Upper lobe of left lung (tissue), 6 donors: Measurements from ENCODE around the gene RHEB. TPM values are rescaled to one million over a fixed set of nuclear protein-coding genes. Genes with fewer than 3 reads are reported as not detected.

Experiments
- ATAC-seq, 2 donors: fragments of 200-7000 bp; cut with Tn5 transposase; one replicate each; pipeline ENCODE4 v1.9.1; 2022; ENCODE audit warnings: mild to moderate bottlenecking in 2 of 2, moderate library complexity in 2 of 2; ENCODE audit not compliant: low FRiP score in 2 of 2
- DNase-seq, 2 donors: peaks; one replicate each; pipeline ENCODE4 v3.0.0-alpha.2; 2019 to 2020
- H3K27ac ChIP-seq, 4 donors: fragments of 200-600 bp; sonication (generic); one replicate each; pipeline ENCODE4 v1.5.1; 2016 to 2019
- H3K27me3 ChIP-seq, 4 donors: fragments of 200-600 bp; sonication (generic); one replicate each; pipeline ENCODE4 v1.5.1; 2017 to 2019
- H3K36me3 ChIP-seq, 4 donors: fragments of 200-600 bp; sonication (generic); one replicate each; pipeline ENCODE4 v1.5.1; 2016 to 2019
- H3K4me1 ChIP-seq, 4 donors: fragments of 200-600 bp; sonication (generic); one replicate each; pipeline ENCODE4 v1.5.1; 2018 to 2019
- H3K4me3 ChIP-seq, 4 donors: fragments of 200-600 bp; sonication (generic); one replicate each; pipeline ENCODE4 v1.5.1; 2017 to 2019; ENCODE audit warnings: mild to moderate bottlenecking in 2 of 4, moderate library complexity in 1 of 4
- H3K9me3 ChIP-seq, 4 donors: fragments of 200-600 bp; sonication (generic); one replicate each; pipeline ENCODE4 v1.5.1; 2018 to 2019
- EP300 ChIP-seq, 4 donors: sonication (generic); formaldehyde crosslinking; IDR thresholded peaks; one replicate each; pipeline ENCODE4 v1.5.1; 2017; ENCODE audit warnings: antibody characterized with exemption in 4 of 4, control low read depth in 2 of 4
- POLR2A ChIP-seq, 4 donors: fragments of 450-650 bp; IDR thresholded peaks; one replicate each; pipeline ENCODE4 v1.5.1; 2016 to 2017; ENCODE audit warnings: antibody characterized with exemption in 4 of 4, mild to moderate bottlenecking in 2 of 4
- POLR2AphosphoS5 ChIP-seq, 2 donors: sonication (generic); formaldehyde crosslinking; IDR thresholded peaks; one replicate each; pipeline ENCODE4 v1.5.1; 2017; ENCODE audit warnings: antibody characterized with exemption in 2 of 2
- WGBS, 2 donors: methylation state at CpG; one replicate each; pipeline ENCODE4 v1.1.5; 2017 to 2018; 5-methylcytosine and 5-hydroxymethylcytosine counted together
- total RNA-seq, 6 donors: library from RNA; depleted of rRNA in 4 of 6; stranded (reverse); fragments of >200 nt in 4 of 6; gene quantifications; one replicate each; pipeline versions ENCODE4 v1.1.0 to v1.2.1, GENCODE V29; 2016 to 2021
- TF ChIP-seq, protein P1 (sequence below), 6 experiments: fragments of 450-650 bp in 4 of 6; fragments of 200-600 bp in 2 of 6; sonication (generic) in 2 of 6; IDR thresholded peaks; one replicate each; pipeline ENCODE4 v1.5.1; 2016 to 2019; ENCODE audit warnings: antibody characterized with exemption in 6 of 6
- donor health status: DM: no; HTN: no; CAD: no; lungs with moderate emphysema.
- donor health status: DM: no; HTN: yes; CAD: no; lungs with severe emphysema.

The RHEB gene
- total RNA-seq, 6 donors from 2014 or later: 63.0 to 105 (median 93.4) TPM

DNA sequence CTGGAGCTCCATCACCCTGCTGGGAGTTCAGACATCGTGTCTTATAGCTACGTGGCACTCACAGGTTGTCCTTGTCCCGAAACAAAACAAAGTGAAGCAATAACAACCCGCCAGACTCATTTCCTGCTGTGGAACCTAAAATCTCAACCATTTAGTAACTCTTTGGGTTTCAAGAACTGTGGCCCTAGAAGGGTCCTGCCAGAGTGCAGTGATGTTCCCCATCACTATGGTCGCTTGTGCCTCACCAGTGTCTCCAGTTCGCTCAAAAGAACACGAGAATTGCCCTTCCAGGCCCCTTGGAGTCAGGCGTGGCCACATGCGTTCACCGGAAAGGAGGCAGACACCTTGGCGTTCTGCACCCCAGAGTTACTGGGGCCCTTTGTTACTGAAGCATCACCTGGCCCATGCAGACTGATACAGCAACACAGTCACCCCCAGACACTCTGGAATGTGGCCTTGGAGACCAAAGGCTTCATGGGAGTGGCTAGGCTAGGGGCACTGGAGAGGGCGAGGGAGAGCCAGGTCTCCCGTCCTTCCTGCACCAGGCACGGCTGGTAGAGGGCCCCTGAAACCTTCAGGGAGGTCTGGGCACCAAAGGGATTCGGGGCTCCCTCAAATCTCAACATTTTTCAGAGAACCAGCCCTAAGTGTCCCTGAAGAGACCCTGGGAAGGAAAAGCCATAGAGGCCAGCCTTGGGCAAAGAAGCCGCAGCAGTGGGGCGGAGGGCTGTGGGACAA, 80.7 kb downstream of the RHEB start:
- DNase-seq: no peak
- Histone ChIP-seq H3K4me3 (no peak overlapping the region), H3K4me1 (peaks cover 14 to 22% (median 18%) of the 10 kb centered on the region in 4 donors), H3K9me3 (no peaks in the 10 kb centered on the region), H3K27me3 (peaks cover 0 to 4% (median 0%) of the 10 kb centered on the region in 4 donors), H3K36me3 (no peaks in the 10 kb centered on the region), H3K27ac (no peak overlapping the region)
- no peak for ATAC-seq
- WGBS, 2 donors: 77 to 85% methylated on average over 14 to 17 of the region's 17 CpGs
- TF ChIP-seq EP300 (IDR thresholded peaks at IDR 0.05) (no peak), POLR2AphosphoS5 (IDR thresholded peaks at IDR 0.05) (no peak), POLR2A (IDR thresholded peaks at IDR 0.05) (no peak)
- TF ChIP-seq, protein P1, sequence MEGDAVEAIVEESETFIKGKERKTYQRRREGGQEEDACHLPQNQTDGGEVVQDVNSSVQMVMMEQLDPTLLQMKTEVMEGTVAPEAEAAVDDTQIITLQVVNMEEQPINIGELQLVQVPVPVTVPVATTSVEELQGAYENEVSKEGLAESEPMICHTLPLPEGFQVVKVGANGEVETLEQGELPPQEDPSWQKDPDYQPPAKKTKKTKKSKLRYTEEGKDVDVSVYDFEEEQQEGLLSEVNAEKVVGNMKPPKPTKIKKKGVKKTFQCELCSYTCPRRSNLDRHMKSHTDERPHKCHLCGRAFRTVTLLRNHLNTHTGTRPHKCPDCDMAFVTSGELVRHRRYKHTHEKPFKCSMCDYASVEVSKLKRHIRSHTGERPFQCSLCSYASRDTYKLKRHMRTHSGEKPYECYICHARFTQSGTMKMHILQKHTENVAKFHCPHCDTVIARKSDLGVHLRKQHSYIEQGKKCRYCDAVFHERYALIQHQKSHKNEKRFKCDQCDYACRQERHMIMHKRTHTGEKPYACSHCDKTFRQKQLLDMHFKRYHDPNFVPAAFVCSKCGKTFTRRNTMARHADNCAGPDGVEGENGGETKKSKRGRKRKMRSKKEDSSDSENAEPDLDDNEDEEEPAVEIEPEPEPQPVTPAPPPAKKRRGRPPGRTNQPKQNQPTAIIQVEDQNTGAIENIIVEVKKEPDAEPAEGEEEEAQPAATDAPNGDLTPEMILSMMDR (IDR thresholded peaks at IDR 0.05): no peak

DNA sequence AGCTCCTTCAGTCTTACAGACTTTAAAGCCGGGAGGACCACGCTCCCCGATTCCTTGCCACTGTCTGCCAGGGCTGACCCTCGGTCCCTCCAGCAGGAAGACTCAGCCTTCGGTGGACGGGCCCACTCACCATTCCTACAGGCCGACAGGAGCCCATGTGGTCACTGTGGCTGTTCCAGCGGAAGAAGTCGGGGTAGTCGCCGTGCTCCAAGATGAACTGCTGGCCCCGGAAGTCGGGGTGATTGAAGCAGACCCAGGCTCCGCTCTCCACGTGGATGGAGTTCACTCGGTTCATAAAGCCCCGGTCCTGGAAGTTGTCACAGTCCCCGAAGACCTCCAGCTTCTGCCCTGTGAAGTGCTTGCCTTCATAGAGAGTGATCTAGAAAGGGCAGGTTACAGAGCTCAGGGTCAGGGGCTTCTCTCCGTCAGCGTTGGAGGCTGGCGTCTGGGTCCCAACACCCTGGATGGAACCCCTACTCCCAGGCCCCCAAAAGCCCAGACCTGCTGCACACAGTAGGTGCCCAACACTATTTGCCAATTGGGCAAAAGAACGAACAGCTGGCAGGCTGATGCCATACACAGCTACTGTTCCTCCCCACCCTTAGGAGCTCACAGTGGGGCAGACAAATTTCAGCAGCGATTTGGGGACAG, 81.7 kb downstream of the RHEB start:
- ATAC-seq: no peak
- no peaks in the 10 kb centered on the region for H3K36me3 ChIP-seq

DNA sequence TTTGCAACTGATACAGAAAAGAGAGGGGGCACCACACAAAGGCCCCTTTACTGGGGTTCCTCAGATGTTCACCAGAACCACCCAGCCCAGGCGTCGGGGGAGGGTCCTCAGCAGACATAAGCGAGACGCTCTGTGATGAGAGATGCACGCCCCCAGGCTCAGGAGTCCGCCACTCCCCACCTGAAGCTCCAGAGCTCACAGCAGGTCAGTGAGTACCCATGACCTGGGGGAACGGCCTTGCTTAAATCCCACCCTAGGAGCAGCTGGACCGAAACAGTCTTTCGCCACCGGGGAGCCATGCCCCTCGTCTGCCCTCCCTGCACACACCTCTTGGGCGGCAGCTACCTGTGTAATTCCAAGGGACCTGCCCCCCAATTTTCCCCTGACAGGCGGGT, 82.5 kb downstream of the RHEB start:
- Histone ChIP-seq H3K27me3 (peaks cover 0 to 4% (median 0%) of the 10 kb centered on the region in 4 donors), H3K4me3 (no peak overlapping the region), H3K4me1 (peaks cover 14 to 22% (median 18%) of the 10 kb centered on the region in 4 donors), H3K9me3 (no peaks in the 10 kb centered on the region), H3K36me3 (no peaks in the 10 kb centered on the region), H3K27ac (peak overlapping the region in 1 of 4 donors; percentile 10)
- 87 to 88% methylated on average over 13 of the region's 13 CpGs for WGBS, 2 donors
- TF ChIP-seq EP300 (IDR thresholded peaks at IDR 0.05) (no peak), POLR2A (IDR thresholded peaks at IDR 0.05) (no peak), POLR2AphosphoS5 (IDR thresholded peaks at IDR 0.05) (no peak)
- TF ChIP-seq, protein P1 (IDR thresholded peaks at IDR 0.05): no peak
- DNase-seq: peak in 1 of 2 donors; percentile 43
- no peak for ATAC-seq

More for the DNA sequence above, 81.7 kb downstream of the RHEB start:
- H3K4me3 ChIP-seq: no peak overlapping the region
- peaks cover 14 to 22% (median 18%) of the 10 kb centered on the region in 4 donors for H3K4me1 ChIP-seq
- WGBS, 2 donors: 91 to 94% methylated on average over 23 of the region's 23 CpGs
- H3K9me3 ChIP-seq: no peaks in the 10 kb centered on the region
- peak in 1 of 2 donors; percentile 26 for DNase-seq
- H3K27ac ChIP-seq: peak overlapping the region in 1 of 4 donors; percentile 10
- TF ChIP-seq, protein P1 (IDR thresholded peaks at IDR 0.05): no peak
- TF ChIP-seq EP300 (IDR thresholded peaks at IDR 0.05) (no peak), POLR2AphosphoS5 (IDR thresholded peaks at IDR 0.05) (no peak), POLR2A (IDR thresholded peaks at IDR 0.05) (no peak)
- peaks cover 0 to 4% (median 0%) of the 10 kb centered on the region in 4 donors for H3K27me3 ChIP-seq

DNA sequence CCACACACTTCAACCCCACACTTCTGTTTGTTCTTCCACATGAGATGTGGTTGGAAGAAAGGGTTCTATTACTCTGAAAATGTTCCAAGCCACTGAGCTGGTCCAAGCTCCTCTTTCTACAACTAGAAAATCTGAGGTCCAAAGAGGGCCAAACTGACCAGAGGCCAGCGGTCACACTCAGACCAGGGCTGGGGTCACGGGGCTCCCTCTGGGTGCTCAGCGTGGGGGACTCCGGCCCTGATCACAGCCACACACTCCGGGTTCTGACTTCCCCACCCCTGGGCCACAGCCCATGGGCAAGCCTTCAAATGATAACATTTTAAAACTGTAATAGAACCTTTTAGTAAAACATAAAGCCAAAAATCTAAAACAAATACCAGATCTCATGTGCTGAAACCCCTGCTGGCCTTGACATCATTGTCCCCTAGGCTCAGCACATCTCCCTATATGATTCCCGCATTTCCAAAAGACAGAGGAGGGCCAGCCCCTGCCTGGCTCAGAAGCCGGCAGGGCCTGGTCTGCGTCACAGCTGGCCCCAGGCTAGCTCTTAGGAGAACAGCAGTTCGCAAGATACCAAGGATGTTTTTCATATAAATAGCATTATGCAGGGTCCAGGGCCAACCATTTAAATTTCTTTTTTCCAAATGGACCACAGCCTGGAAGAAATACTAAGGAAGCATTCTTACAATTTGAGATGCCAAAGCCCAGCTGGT, 83.1 kb downstream of the RHEB start:
- no peak overlapping the region for H3K4me3 ChIP-seq
- ATAC-seq: peak in 1 of 2 donors; percentile 64
- no peaks in the 10 kb centered on the region for H3K9me3 ChIP-seq
- DNase-seq: peak in 1 of 2 donors; percentile 69
- WGBS, 2 donors: 66 to 83% methylated on average over 9 of the region's 9 CpGs
- no peaks in the 10 kb centered on the region for H3K36me3 ChIP-seq
- H3K27me3 ChIP-seq: peaks cover 0 to 4% (median 0%) of the 10 kb centered on the region in 4 donors
- TF ChIP-seq, protein P1 (IDR thresholded peaks at IDR 0.05): no peak
- TF ChIP-seq POLR2AphosphoS5 (IDR thresholded peaks at IDR 0.05) (no peak), POLR2A (IDR thresholded peaks at IDR 0.05) (no peak), EP300 (IDR thresholded peaks at IDR 0.05) (no peak)
- H3K4me1 ChIP-seq: peaks cover 14 to 22% (median 18%) of the 10 kb centered on the region in 4 donors
- peak overlapping the region; percentile 38 to 71 (median 58) for H3K27ac ChIP-seq
